Lower leg skin (tissue), 3 donors: ENCODE data around the gene NFE2L2.

Experiments used
- CTCF ChIP-seq, 3 donors: fragments of 450-650 bp; IDR thresholded peaks; one replicate each; pipeline ENCODE4 v1.5.1; 2016; ENCODE audit warnings: antibody characterized with exemption in 3 of 3, mild to moderate bottlenecking in 3 of 3, moderate library complexity in 2 of 3
- POLR2A ChIP-seq, 2 donors: fragments of 450-650 bp; IDR thresholded peaks; one replicate each; pipeline ENCODE4 v1.6.1; 2016 to 2017; ENCODE audit warnings: antibody characterized with exemption in 2 of 2, mild to moderate bottlenecking in 1 of 2, moderate library complexity in 1 of 2

- TF ChIP-seq CTCF (IDR thresholded peaks at IDR 0.05) (no peak), POLR2A (IDR thresholded peaks at IDR 0.05) (no peak)
Observed at GRCh38 chr2:177283906-177284305, 19.4 kb upstream of the NFE2L2 start.
